ENCODE measurements around the gene PIK3CB.
"Not testable (repeated sequence)": the region's sequence is repeated elsewhere in the genome, so short reads cannot be mapped to it uniquely, and the experiment has no call there.

Gene PIK3CB

DNA sequence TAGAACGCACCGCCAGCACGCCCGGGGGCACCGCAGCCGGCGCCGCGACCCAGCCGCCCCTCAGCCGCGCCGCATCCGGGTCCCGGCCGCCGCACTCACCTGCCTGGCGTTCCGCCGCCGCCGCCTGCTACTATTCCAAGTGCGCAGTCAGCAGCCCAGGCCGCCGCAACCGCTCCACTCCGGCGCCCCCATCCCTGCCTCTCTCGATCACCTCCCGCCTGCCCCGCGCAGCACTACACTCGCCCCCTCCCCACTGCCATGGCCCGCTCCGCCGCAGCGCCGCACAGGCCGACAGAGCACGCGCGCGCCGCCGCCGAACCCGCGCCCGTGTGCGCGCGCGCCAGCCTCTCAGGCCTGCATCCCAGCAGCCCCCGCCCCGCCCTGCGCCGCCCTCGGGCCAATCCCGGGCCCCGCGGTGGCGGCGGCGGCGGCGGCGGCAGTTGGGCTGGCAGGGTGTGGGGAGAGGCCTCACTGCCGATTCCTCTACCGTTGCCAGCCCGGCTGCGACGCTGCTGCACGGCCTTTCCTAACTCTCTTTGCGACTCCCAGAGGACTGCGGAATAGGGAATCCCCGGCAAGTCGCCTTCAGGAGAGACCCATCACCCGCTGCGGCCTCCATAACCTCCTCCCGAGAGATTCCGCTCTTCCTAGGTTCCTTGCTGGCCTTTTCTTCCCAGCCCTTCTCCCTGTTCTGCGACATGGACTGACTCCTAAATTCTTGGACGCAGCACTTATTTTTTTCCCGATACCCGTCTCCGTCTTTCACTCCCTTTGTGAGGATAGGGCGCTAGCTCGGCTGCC, at the start of gene PIK3CB:
Gene PIK3CB, minus strand, starts transcription at position 333 of the 801 bp plus-strand sequence. CDS start 75,585 bp downstream, outside the sequence.
- DNase-seq: peak; percentile 93

GRCh38 chr3:138881233-138881632, 46.5 kb upstream of the PIK3CB start:
- no peak for DNase-seq

- DNase-seq: no peak
These were observed 45.0 kb upstream of the PIK3CB start for GRCh38 chr3:138879541-138880380.

DNA sequence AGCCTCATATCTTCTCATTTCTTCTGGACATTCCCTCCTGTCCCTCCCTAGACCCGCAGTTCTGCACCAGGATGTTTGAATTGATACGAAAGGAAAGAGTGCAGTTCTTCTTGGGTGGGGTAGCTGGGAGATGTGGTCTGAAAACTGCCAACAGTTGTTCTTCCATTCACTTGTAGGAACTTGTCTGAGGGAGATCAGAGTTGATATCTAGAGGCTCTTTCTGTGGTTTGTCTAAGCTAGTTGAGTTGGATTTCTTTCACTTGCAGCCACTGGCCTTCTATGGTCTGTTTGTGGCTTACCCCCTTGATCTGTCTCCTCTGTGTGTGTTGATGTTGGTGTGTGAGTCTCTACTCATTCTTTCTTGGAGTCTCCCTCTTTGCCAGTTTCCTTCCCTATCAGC, 42.5 kb upstream of the PIK3CB start:
- peak; percentile 35 for DNase-seq

DNA sequence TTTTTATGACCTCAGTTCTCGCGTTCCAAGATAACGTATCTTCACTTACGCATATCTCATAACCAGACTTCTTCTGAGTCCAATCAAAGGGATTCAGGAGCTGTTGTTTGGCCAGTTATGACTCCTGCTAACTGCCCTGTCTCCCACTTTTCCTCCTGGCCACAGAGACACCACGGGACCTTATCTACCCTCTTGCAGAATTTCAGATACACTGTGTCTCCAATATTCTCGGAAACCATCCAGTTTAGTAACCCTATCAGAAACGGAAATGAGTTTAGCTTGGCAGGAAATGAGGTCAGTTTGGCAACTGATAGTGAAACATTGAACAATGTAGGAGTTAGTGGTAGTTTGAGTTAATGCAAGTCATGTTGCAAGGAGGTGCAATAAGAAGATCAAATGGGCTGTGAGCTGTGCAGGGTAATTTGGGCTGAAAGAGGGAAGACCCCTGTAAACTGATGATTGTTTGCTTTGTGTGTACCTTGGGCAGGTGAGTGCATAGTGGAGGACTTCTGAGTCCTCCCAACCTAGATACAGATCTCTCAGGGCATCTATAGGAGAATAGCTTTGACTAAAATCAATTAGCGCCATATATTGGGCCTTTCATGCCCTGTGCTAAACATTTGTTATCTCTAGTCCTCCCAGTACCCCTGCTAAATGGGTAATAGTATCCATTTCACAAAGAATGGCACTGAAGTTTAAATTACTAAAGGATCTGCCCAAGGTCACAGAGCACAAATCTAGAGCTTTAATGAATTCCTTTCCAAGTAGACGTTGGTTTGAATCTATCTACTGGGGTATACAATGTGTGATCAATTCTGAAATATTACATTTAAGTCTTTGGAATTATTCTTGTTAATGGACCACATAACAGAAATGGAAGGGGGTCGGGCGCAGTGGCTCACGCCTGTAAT, 41.3 kb upstream of the PIK3CB start:
- DNase-seq: peak; percentile 62

DNA sequence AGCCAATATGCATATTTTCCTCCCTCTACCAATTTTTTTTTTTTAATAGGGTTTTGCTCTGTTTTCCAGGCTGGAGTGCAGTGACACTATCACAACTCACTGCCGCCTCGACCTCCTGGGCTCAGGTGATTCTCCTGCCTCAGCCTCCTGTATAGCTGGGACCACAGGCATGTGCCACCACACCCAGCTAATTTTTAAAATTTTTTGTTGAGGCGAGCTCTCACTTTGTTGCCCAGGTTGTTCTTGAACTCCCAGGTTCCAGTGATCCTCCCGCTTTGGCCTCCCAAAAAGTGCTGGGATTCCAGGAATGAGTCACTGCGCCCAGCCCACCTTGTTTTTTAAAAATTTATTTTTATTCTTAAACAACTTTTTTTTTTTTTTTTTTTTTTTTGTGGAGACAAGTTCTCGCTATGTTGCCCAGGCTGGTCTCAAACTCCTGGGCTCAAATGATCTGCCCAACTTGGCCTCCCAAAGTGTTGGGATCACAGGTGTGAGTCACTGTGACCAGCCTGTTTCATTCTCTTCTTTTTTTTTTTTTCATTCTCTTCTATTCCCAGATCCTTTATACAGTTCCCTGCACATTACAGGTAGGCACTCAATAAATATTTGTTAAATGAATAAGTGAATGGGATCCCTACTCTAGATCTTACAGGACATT, 40.5 kb upstream of the PIK3CB start:
- DNase-seq: no peak

DNA sequence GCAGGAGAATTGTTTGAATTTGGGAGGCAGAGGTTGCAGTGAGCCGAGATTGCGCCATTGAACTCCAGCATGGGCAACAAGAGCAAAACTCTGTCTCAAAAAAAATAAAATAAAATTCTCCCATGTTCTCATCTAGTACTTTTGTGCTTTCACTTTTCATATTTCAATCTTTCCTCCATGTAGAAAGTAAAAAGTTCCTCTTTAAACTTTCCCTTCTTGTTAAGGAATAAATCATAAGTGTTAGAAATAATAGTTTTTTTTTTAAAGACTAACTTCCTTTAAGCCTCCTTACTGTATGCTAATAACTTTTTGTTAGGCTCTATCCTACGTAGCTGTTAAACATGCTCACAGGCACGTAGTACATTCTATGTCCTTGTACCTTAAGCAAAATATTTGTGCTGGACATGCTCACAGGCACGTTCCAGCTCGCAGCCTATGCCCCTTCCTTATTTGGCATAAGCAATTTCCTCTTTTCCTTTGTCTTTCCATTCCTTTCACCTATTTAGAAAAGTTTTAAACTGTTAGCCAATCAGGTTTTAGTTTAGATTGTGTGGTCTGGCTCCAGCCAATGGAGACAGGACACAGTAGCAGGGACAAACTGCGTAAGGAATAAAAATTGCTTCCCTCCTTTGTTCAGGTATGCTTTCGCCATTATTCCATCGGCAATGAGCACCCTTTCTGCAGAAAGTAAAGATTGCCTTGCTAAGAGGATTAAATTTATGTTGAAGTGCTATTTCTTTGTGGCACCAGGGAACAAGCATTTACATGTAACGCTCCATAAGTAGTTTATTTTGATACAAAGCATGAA, 38.9 kb upstream of the PIK3CB start:
- no peak for DNase-seq

GRCh38 chr3:138872632-138873031, 37.9 kb upstream of the PIK3CB start:
- DNase-seq: no peak

DNA sequence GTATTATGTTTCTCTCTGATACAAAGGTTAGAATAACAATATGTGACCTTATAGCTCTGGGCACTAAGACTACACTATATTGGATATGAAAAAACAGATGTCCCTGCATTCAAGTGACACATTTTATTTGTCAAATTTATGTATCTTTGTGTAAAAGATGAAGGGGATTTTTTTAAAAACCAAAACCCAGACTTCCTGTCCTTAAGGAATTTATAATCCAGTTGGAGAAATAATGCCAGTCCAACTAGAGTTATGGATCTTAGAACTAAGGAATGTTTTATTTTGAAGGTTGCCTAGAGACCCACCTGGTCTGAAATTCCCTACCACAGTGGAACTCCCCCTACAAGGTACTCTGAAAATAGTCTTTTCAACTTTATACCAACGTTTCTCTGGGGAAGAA, 33.3 kb upstream of the PIK3CB start:
- DNase-seq: no peak

- no peak for DNase-seq
These were observed 29.0 kb upstream of the PIK3CB start for GRCh38 chr3:138863776-138864113.

DNA sequence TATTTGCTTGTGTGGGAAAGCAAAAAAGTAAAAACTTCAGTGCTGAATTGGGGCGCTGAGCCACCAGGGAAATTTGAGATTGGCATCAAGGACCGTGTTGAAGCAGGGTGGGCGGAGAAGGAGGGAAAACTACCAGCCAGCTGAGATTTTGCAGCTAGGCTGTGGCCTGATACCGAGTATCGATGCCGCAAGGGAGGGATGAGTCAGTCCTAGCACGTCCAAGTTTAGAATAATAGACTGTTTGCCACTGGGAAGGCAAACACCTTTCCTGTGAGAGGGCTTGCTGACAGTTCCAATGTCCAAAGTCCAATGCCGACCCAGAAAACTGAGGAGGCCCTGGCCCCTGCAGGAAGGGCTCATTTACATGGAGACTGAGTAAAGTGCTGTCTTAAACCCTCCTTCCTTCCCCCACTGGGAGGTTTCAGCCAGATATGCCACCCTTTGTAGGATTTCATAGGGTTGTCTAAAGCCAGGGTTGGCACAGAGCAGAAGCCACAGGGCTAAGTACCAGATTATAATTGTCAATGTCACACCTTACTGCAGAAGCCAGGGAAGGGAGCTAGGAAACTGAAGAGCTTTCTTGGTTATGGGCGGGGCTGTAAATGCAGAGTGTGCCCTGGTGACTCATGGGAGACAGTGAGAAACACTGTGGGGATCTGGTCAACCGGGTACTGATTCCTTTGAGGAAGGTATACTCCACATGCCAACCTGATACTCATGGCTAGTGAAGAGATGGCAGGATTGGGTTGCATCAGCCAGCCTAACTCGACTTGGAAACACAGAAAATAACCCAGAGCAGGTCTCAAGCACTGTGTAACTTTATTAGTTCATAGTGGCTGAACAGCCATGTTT, 28.4 kb upstream of the PIK3CB start:
- DNase-seq: no peak

DNA sequence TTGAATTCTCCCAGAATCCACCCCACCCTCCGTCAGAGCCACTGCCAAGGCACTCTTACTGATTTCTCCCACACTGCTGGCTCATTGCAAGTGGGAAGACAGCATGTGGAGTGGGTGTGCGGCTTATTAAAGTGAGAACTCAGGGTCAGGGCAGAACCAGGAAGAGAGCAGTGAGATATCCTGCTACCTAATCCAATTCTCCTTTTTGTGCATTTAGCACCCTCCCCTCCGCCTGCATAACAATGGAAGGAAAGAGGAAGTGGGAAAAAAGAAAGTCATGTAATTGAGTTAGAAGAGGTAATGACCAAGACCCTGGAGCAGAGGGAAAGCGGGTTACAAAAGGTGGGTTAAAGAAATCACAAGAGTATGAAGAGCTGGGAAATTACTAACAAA, 27.8 kb upstream of the PIK3CB start:
- DNase-seq: peak; percentile 60

DNA sequence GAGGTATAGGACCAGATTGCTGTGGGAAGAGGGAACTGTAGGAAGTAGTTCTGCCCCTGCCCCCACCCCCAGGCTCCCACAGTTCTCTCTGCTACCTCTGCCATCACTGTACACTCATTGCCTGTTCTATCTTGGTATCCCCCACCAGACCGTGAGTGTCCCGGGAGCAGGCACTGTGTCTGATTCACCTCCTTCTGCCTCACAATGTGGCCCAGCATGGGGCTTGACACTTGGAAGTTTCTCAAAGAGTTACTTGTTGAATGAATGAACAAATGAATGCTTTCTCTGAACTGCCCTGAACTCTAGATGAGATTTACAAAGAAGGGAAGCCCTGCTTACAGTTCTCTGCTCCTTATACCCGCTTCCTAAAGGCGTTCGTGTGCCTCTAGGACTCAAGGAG, 27.1 kb upstream of the PIK3CB start:
- no peak for DNase-seq

DNA sequence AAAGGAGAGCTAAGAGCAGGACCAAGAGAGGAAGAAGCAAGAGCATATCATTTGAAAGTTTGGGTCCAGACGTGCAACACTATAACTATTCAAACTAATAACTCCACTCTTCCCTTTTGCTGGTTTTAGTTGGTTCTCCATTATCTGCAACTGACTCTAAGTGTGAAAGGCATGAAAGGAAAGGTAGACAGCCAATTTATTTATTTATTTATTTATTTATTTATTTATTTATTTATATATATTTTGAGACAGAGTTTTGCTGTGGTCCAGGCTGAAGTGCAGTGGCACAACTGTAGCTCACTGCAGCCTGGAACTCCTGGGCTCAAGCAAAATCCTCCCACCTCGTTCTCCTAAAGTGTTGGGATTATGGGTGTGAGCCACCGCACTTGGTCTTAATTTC, 22.1 kb upstream of the PIK3CB start:
- DNase-seq: no peak

DNA sequence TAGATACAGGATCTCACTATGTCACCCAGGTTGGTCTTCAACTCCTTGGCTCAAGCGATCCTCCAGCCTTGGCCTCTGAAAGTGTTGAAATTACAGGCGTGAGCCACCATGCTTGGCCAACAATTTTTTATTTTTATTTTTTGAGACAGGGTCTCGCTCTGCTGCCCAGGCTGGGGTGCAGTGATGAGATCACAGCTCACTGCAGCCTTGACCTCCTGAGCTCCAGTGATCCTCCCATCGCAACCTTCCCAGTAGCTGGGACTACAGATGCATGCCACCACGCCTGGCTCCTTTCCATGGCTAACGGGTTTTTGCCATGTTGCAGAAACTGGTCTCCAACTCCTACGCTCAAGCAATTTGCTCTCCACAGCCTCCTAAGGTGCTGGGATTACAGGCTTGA, 20.2 kb upstream of the PIK3CB start:
- no peak for DNase-seq

DNA sequence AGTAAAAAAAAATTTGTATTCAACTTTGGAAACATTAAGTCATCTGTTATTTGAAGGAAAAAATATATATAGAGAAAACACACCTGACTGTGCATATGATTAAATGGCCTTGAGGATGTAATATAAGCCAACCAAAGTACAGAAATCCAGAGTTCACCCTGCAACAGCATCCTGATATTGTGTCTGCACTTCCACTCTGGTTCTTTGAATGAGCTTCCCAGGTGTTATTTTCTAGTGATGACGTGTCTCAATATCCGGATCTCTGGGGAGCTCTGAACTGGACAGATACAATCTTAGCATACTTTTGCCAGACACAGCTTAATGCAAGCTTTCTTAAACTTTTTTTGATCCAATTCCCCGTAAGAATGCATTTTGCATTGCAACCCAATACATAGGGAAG, 19.5 kb upstream of the PIK3CB start:
- no peak for DNase-seq

DNA sequence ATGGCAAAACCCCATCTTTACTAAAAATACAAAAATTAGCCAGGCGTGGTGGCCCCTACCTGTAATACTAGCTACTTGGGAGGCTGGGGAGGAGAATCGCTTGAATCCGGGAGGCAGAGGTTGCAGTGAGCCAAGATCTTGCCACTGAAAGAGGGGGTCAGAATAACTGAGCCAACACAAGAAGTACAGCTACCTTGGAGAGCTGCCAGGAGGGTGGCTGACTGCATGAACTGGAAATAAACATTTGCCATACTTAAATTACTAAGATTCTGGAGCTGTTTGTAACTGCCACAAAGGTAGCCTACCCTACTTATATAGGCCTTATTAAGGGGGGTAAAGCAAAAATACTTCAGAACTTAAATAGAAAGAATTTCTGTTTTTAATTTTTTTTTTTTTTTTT, 15.4 kb upstream of the PIK3CB start:
- no peak for DNase-seq

- DNase-seq: no peak
These were observed 14.7 kb upstream of the PIK3CB start for GRCh38 chr3:138849222-138849940.

GRCh38 chr3:138848696-138849095, 14.0 kb upstream of the PIK3CB start:
- DNase-seq: no peak

GRCh38 chr3:138846824-138847223, 12.1 kb upstream of the PIK3CB start:
- DNase-seq: not testable (repeated sequence)
